Right renal cortex interstitium (tissue), 3 donors: ENCODE data around the gene MSANTD1. TPM values are rescaled to one million over a fixed set of nuclear protein-coding genes. Genes with fewer than 3 reads are reported as not detected.

Experiments
- DNase-seq, 3 donors: peaks; one replicate each; pipeline ENCODE4 v3.0.0-alpha.2; 2013; ENCODE audit warnings: low read depth in 3 of 3, low spot score in 2 of 3
- polyA plus RNA-seq, 3 donors: library from polyadenylated mRNA; unstranded; fragments of 120-200 nt; gene quantifications; one replicate each; pipeline ENCODE4 v1.2.1, GENCODE V29; 2013; ENCODE audit not compliant: insufficient read length in 3 of 3

Gene MSANTD1
- polyA plus RNA-seq, 3 donors: 0.29 to 0.42 (median 0.35) TPM

DNA sequence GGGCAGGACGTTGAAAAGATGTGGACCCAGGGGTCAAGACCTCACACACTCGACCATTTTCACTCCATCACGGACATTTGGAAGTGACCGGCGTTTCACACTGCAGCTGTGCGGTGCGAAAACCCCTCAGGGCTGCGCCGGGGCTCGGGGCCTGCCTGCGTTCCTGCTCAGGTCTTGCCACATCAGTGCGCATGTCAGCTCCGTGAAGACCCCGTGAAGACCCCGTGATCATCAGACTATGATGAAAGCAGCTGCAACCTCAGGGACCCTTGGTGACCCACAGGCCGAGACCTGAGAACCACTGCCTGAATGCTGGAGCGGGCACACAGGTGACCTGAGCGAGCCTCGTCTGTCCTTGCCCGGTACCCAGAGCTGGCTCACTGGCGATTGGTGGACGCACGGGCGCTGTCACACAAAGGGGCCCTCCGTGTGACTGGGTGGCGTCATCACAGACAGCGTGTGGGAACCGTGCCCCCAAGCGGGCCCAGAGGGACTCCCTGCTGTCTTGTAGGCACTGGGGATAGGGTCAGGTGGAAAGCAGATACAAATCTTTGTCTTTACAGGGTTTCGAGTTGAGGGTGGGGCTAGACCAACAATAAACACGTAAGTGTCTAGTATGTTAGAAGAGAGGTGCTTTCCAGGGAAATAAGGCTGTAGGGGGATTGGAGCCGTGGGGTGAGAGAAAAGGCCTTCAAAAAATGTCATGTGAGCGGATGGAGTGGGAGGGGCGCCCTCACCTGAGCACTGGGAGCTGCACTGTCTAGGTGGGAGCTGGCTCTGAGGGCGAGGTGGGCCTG, 12.7 kb downstream of the MSANTD1 start:
- DNase-seq: no peak

DNA sequence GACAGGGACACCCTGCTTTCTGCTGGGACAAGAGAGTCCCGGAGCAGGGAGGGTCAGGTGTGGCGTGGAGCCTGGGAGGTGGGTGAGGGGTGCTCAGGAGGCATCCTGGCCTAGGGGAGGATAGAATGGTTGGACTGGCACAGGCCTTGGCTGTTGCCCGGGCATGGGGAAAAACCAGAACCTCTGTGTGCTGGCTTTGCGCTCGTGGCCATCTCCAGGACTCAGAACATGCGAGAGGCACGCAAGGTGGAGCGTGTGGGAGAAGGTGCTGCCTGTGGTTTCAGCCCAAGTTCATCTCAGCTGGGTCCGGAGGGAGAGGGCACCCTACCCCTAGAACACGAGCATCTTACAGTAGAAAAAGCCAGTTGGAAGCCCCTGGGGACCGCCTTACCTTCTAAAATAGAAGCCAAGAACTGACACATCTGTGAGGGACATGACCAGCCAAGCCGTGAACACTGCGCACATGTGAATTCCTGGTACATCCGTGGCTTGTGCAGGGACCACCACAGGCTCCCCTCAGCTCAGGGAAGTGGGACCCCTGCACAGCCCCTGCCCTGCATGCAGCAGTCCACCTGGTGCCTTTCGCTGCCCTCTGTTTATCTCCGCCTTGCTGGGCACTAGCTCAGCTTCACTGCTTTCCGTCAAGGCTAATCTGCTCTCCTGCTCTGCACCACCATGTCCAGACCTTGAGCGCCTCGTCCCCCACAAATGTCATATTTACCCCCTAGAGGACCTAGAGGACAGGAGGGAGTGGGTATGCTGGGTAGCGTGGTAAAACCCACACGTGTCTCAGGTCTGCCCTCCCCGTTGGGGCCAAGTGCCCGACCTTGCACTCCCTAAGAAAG, 13.5 kb downstream of the MSANTD1 start:
- no peak for DNase-seq

DNA sequence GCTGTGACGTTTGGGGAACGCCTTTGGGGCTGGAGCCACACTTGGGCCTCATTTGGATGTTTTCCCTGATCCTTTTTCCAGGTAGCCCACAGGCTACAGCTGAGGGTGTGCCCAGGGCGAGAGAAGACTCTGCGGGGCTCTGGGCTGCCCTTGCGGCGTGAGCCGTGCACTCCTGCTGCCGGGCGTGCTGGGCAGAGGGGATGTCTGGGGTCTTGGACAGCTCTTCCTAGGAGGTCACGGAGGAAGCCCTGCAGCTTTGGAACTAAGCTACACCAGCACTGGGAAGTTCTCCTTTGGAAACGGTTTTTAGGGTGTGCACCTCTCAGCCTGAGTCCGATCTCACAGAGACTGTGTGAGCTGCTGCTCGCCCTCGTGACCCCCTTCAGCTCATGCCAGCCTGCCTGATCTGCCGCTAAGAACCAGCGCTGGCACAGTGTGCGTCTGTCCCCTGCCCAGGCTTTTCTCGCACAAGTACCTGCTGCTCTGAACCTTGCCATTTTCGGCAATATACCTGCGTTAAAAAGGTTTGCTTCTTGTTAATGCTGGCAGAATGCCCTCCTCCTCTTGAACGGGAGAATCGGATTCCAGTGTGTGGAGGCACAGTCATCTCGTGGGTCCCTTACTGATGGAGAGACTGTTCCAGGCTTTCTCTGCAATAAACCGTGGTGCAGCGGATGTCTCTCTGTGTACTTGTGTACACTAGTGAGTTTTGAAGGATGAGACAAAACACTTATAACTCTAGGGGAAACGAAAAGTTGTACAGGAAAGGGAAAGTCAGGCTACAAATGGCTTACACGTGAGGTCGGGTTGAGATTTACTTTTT, 14.3 kb downstream of the MSANTD1 start:
- no peak for DNase-seq

DNA sequence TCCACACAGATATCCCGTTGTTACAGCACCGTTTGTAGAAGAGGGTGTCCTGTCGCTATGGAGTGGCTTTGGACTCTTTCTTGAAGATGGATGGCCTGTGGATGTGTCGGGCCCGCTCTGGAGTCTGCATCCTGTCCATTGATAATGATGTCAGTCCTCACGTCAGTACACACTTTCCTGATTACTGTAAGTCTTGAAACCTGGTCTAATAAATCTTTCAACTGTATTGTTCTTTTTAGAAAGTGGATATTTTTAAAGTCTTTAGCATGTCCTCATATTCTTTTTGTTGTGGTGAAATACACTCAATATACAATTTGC, 14.9 kb downstream of the MSANTD1 start:
- DNase-seq: no peak

DNA sequence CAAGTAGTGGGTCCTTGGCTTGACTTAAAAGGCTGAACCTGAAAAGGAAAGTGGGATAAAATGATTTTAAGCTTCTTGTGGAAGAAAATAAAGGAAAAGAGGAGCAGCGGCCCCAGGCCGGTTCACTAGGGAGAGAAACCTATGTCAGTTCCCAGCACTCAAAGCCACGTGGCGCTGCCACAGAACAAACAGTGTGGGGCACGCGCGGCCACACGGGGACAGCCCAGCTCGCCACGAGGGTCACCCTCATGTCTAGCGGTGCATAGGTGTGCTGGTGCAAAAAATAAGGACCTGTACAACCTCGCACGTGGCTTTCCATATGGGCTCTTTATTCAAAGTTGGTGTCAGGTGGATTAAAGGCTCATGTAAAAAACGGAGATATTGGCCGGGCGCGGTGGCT, 17.1 kb downstream of the MSANTD1 start:
- DNase-seq: no peak

DNA sequence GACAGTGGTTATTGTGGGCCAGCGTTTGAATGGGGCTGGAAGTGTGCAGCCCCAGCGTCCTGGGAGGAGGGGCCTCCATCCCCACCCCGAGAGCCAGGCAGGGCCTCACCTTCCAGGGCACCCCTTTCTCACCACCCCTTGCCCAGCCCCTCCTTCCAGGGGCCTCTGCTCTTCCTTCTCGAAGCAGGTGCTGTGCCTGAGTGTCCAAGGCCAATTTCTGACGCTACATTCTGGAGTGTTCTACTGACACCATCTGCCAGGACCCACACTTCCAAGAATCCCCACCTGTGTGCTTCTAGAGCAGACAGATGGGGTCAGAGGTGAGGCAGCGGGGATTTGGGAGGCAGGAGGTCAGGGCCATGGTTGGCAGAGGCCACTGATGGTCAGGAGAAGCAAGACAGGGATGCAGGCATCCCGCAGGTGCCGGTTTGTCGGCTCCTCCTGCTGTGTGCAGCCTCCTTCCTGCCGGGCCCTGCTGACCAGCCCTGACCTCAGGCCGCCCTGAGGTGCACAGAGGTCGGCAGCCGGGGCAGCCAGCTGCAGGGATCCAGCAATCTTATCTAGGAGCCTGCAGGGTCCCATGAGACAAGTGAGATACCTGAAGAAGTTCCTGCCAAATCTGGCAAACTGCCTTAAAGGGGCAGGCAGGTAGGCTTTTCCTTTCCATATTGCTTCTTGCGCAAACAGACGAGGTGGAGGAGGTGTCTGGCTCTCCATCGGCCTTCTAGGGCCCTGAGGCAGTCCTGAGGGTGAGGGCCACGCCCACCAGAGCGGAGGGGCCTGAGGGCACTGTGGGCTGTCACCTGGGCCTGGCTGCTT, 18.8 kb downstream of the MSANTD1 start:
- no peak for DNase-seq

DNA sequence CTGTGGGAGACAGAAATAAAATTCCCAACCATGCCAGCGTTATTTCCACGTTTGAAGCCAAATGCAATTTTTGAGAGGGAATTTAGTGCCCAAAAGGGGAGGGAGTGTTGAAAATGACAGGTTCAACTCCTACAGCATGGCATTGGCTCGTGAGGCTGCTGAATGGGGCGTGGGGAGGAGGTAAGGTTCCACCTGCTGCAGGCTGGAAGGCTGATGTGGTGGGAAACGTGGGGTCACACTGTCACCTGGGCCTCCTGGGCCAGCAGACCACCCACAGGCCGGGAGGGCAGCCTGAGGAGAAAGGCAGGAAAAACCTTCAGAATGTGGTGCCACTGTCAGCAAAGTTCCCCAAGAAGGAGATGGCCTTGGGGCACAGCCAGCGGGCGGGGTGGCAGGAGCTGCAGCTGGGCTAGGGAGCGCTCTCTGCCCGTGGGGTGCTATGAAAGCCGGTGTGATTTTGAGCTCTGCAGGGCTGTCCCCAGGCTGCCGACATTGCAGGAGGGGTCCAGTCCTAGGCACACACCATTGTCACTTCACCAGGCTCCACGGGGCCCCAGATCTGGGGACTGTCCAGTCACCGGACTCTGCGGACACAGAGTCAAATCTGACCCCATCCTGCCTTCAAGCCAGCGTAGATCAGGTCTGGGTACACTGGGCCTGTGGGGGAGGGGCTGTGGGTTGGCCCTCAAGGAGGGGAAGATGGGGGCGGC, 19.6 kb downstream of the MSANTD1 start:
- no peak for DNase-seq

DNA sequence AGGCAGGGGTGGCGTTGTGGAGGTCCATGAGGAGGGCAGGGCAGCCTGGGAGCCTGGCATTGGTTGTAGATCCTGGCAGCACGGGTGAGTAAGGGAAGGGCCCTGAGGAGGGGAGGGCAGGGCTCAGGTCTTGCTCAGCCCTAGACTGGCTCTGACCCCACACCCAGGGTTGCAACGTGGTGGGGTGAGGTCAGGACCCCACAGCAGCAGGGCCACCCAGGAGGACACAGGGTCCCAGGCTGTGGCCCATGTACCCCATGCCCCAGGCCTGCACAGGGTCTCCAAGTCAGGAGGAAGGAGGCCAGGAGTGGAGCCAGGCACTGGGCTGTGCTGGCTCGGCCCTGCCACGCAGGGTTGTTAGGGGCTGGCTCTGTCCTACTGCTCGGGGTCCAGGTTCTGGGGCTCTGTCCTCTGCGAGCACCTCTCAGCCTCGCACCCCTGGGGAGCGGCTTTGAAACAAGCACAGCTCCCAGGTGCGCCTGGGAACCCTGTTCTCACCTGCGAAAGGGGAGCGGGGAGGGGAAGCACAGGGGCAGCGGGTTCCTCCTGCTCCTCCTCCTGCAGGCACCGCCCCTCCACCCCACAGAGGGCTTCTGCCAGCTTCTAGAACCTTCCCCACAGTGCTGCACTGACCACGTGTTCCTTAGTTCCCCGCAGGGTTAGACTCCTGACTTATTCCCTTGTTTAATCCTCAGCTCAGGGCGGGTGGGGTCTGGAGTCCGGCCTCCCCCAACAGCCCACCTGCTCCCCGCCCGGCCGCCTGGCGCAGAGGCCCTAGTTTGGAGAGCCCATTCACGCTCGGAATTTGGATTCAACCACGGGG, 20.4 kb downstream of the MSANTD1 start:
- no peak for DNase-seq

DNA sequence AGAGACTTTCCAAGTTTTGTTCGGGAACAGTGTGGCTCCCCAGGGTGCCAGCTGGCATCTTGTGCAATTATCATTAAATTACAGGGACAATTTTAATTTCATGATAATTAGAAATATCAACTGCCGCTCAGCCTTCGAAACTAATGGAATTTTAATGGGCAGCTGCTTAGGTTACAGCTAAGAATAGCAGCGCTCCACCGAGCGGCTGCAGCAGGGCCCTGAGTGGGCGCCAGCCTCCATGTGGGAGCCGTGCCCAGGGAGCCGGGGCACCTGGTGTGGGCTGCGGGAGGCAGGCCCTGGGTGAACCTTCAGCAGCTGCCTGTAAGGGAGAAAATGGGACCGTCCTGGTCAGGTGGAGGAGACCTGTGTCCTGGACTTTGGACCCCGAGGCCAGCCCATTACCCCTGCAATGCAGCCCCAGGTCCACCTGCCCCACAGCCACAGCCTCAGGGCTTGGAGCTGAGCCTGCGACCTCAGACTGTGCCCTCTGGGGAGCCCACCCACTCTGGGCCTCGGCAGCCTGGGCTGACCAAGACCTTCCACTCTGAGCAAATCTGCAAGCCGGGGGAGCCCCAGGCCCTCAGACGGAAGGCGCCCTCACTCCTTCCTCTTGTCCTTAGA, 21.1 kb downstream of the MSANTD1 start:
- no peak for DNase-seq

DNA sequence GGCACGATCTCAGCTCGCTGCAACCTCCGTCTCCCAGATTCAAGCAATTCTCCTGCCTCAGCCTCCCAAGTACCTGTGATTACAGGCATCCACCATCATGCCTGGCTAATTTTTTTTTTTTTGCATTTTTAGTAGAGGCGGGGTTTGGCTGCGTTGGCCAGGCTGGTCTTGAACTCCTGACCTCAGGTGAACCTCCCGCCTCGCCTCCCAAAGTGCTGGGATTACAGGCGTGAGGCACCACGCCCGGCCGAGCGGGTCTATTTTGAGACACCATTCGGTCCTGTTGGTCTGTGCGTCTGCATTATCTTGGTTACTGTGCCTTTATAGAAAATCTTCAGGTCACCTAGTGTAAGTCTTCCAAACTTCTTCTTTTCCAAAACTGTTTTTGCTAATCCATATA, 22.2 kb downstream of the MSANTD1 start:
- no peak for DNase-seq

DNA sequence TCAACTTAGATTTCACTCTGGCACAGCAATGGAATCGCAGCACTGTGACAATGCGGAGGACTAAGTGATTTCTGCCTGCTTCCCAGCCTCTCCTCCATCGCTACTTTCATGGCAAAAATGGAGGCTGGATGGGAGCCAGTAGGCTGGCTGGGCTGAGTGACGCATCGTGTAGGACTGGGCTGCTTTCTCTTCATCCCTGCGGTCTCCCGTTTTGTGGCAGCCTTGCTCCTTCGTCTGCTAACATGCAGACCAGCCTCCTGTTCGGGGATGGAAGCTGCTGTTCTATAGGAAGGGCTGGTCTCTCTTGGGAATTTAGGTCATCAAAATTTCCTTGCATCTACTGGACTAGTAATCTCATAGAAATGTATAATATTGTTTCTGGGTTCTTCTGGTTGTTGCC, 28.0 kb downstream of the MSANTD1 start:
- no peak for DNase-seq

DNA sequence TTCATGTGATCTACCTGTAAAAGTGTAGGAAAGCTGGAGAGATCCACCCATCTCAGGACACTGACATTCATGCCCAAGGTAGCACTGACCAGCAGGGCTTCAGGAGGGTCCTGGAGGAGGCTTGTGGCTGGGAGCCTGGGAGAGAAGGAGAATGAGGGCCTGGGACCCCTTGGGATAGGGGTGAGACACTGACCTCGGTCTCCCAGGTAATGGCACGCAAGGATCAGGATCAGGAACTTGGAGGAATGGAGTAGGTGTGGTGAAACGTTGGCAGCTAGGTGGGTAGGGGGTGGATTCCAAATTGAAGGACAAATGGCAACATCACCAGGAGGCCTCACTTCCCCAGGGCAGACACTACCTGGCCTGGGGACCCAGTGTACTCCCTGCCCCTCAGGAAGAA, 31.5 kb downstream of the MSANTD1 start:
- no peak for DNase-seq

DNA sequence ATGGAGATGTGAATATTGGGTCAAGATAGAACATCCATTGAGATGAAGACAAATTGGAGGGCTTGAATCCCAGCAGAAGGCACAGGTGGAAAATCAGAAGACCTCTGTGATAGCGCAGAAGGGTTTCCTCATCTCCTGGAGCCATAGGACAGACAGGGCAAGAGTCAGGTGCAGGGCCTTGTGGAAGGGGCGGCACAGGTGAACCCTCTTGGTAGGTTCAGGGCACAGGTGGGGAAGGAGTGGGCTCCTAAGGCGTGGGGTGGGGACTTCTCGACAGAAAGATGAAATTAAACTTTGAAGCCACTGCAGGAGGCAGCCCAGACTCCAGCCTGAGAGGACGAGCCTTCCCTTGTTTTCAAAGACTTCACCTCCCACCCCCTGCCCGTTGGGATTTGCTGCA, 34.5 kb downstream of the MSANTD1 start:
- DNase-seq: no peak

DNA sequence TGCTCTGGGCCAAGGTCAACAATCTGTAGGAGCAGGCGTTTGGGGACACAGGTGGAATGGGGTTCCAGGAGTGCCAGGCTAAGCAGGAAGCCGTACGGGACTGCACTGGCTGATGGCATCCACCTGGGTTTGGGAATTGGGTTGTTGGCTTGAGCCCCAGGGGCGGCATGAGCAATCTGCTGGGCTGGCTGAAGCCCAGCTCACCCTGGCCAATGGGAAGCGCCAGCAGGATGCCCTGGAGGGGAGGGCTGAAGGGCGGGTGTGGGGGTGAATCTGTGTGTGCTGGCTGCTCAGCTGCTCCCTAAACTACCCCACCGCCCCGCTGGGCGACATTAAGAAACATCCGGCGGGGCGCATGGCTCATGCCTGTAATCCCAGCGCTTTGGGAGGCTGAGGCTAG, 35.0 kb downstream of the MSANTD1 start:
- DNase-seq: no peak

DNA sequence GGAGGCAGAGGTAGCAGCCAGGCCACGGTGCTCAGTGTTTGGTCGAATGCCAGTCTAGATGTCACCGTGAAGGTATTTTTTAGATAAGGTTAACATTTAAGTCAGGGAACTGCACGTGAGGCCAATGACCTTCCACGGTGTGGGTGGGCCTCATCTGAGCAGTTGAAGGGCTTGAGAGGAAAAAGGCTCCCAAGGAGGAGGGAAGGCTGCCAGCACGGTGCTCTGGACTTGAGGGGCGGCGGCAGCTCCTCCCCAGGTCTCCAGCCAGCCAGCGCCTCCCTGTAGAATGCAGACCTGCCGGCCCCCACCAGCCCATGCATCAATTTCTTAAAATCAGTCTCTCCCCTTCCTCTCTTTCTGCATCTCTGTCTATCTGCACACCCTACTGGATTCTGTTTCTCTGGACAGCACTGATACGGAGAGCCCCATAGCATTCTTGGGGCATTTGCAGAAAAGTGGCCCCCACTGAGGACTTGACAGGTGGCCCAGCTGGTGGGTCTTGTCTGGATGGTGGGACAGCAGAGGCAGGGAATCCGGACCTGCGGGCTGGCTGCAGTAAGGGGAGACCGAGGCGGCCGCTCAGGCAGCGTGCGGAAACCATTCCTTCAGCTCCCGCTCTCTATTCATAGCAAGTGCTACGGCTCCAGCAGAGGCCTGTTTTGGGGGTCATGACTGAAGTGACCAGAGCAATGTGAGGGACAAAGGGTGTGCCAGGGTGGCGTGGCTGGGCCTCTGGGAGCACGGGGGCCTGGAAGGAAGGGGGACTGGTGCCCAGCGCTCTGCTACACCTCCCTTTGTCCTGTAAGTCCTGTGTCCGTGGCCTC, 36.0 kb downstream of the MSANTD1 start:
- no peak for DNase-seq

DNA sequence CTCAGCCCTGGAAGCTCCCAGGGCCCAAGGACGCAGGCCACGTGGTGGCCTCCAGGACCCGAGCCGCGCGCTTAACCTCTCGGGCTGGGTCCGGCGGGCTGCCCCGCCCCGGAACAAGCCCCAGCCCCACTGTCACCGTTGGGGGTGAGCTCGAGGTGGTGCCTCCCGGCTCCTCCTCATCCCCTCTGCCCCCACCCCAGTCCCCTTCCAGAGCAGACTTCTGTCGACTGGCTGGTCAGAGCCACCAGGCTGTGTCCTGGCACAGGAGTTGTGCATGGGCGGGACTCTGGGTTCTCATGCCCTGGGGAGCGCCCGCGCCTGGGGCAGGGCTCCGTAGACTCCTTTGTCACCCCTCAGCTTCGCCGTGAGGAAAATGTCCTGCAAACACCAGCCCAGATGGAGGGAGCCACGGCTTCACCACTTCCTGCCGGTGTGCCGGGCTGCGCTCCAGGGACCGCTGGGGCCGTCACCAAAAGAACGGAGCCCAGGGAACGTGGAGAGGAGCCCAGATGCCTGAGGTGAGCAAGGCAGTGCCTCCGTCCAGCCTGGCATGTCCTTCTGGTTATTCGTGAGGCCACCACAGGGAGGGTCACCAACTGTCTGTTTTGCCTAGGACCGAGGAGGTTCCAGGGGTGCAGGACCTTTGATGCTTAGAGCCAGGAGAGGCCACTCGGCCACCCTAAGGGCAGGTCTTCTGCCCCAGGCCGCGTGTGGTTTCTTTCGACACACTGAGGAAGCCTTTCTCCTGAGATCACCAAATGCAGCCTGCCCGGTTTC, 36.8 kb downstream of the MSANTD1 start:
- DNase-seq: no peak
